GM23248 (cell line): ENCODE measurements around the gene BAD. TPM values are rescaled to one million over a fixed set of nuclear protein-coding genes. Genes with fewer than 3 reads are reported as not detected.
A peak's percentile ranks its signal among the peaks of the same experiment; 100 is the strongest.

ENCODE experiments used
- DNase-seq: peaks from one replicate; pipeline ENCODE4 v3.0.0-alpha.2; 2015
- H2AFZ ChIP-seq: fragments of 200-600 bp; sonication (generic); 2 replicates; pipeline ENCODE4 v1.6.1; 2016; ENCODE audit warnings: antibody characterized with exemption
- H3F3A ChIP-seq: fragments of 200-600 bp; sonication (generic); 2 replicates; pipeline ENCODE4 v1.6.1; 2016; ENCODE audit warnings: mild to moderate bottlenecking, antibody characterized with exemption, mixed run types; ENCODE audit not compliant: insufficient read depth
- H3K27ac ChIP-seq: fragments of 200-600 bp; sonication (generic); 2 replicates; pipeline ENCODE4 v1.5.1; 2016; ENCODE audit warnings: mild to moderate bottlenecking
- H3K27me3 ChIP-seq: fragments of 200-600 bp; sonication (generic); replicated peaks from 2 replicates; pipeline ENCODE4 v1.6.1; 2016; ENCODE audit warnings: mild to moderate bottlenecking; ENCODE audit not compliant: insufficient read depth
- H3K36me3 ChIP-seq: fragments of 200-600 bp; sonication (generic); 2 replicates; pipeline ENCODE4 v1.6.1; 2016; ENCODE audit warnings: low read depth, mild to moderate bottlenecking
- H3K4me1 ChIP-seq: fragments of 200-600 bp; sonication (generic); 2 replicates; pipeline ENCODE4 v1.6.1; 2016; ENCODE audit warnings: mild to moderate bottlenecking; ENCODE audit not compliant: insufficient read depth
- H3K4me2 ChIP-seq: fragments of 200-600 bp; sonication (generic); one replicate; pipeline ENCODE4 v1.6.1; 2016; ENCODE audit warnings: mild to moderate bottlenecking; ENCODE audit not compliant: unreplicated experiment
- H3K4me3 ChIP-seq: fragments of 200-600 bp; sonication (generic); 2 replicates; pipeline ENCODE4 v1.5.1; 2016; ENCODE audit warnings: mild to moderate bottlenecking
- H3K79me2 ChIP-seq: fragments of 200-600 bp; sonication (generic); 2 replicates; pipeline ENCODE4 v1.6.1; 2016; ENCODE audit warnings: mild to moderate bottlenecking; ENCODE audit not compliant: insufficient read depth
- H3K9ac ChIP-seq: fragments of 200-600 bp; sonication (generic); 2 replicates; pipeline ENCODE4 v1.6.1; 2016; ENCODE audit warnings: mild to moderate bottlenecking
- H3K9me2 ChIP-seq: fragments of 200-600 bp; sonication (generic); 2 replicates; pipeline ENCODE4 v1.6.1; 2016; ENCODE audit warnings: mixed run types, mild to moderate bottlenecking, moderate library complexity; ENCODE audit not compliant: insufficient read depth
- H3K9me3 ChIP-seq: fragments of 200-600 bp; sonication (generic); one replicate; pipeline ENCODE4 v1.6.1; 2017; ENCODE audit warnings: low read depth
- H4K20me1 ChIP-seq: fragments of 200-600 bp; sonication (generic); 2 replicates; pipeline ENCODE4 v1.6.0; 2016; ENCODE audit not compliant: insufficient read depth
- EZH2 ChIP-seq: fragments of 200-600 bp; sonication (generic); IDR thresholded peaks from 2 replicates; pipeline ENCODE4 v1.6.1; 2018; ENCODE audit warnings: antibody characterized with exemption, mild to moderate bottlenecking; ENCODE audit not compliant: insufficient read depth, poor library complexity, severe bottlenecking
- EZH2phosphoT487 ChIP-seq: fragments of 200-600 bp; sonication (generic); IDR thresholded peaks from 2 replicates; pipeline ENCODE4 v1.6.1; 2018; ENCODE audit warnings: antibody characterized with exemption, moderate library complexity, mild to moderate bottlenecking, low read depth; ENCODE audit not compliant: insufficient read depth
- WGBS, 2 experiments: methylation state at CpG; one replicate each; pipeline ENCODE4 v1.1.6; 2015 to 2017; ENCODE audit warnings: low lambda C conversion rate in 2 of 2, low coverage in 1 of 2; ENCODE audit errors: missing lambda C conversion rate in 2 of 2; 5-methylcytosine and 5-hydroxymethylcytosine counted together
- in situ Hi-C: fragments of 300-500 bp; cut with MboI; formaldehyde crosslinking; loops from 2 replicates; pipeline ENCODE4 v1.15.0; 2020
- polyA plus RNA-seq: library from polyadenylated mRNA; unstranded; fragments of >200 nt; fragmentation: Nextera tagmentation; extraction: Ambion mirVana; gene quantifications from 2 replicates; pipeline ENCODE4 v1.2.1, GENCODE V29; 2016
- total RNA-seq: library from RNA; depleted of rRNA; stranded (reverse); fragments of >200 nt; shearing (Covaris generic); gene quantifications from 2 replicates; pipeline ENCODE4 v1.2.3, GENCODE V29; 2014

The BAD gene
- total and polyA plus RNA-seq, 2 experiments from 2014 or later = 146 to 170 TPM

DNA sequence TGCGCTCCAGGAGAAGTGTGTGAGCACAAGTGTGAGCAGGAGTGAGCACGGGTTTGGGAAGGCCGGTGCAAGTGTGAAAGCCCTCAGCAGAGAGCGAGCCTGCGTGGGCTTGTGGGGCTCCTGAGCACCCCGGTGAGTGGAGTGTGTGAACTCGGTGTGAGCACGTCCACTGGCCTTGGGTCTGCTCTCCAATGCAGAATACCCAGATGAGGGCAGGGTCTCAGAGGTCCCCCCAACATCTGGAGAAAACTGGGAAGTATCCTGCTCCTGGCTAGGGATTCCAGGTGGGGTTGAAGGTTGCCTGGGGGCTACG lies 22.1 kb upstream of the BAD start:
- peak overlapping the region; percentile 75 for H3K4me2 ChIP-seq
- H3K27me3 ChIP-seq = no peaks in the 10 kb centered on the region
- no peak for TF ChIP-seq EZH2phosphoT487
- no peak for TF ChIP-seq EZH2
- H3K9me3 ChIP-seq = no peaks in the 10 kb centered on the region
- 26 to 31% methylated on average over 9 of the region's 9 CpGs for WGBS, 2 experiments
- H3K27ac ChIP-seq = no peak overlapping the region
- H3K79me2 ChIP-seq = peaks cover 33% of the 10 kb centered on the region; the same call in 1 of the 2 replicates
- H3K9ac ChIP-seq = peak overlapping the region; percentile 79
- in situ Hi-C loops = no loop called here
- H3K36me3 ChIP-seq = no peaks in the 10 kb centered on the region
- H3K4me1 ChIP-seq = peaks cover 6% of the 10 kb centered on the region; the same call in 1 of the 2 replicates
- H3K4me3 ChIP-seq = peak overlapping the region; percentile 87
- H2AFZ ChIP-seq = peak overlapping the region; percentile 78
- no peaks in the 10 kb centered on the region for H3K9me2 ChIP-seq
- DNase-seq = no peak
- H4K20me1 ChIP-seq = no peaks in the 10 kb centered on the region
- 0 out of 2 replicates have a peak, but pooled peaks cover 11% of the 10 kb centered on the region for H3F3A ChIP-seq

DNA sequence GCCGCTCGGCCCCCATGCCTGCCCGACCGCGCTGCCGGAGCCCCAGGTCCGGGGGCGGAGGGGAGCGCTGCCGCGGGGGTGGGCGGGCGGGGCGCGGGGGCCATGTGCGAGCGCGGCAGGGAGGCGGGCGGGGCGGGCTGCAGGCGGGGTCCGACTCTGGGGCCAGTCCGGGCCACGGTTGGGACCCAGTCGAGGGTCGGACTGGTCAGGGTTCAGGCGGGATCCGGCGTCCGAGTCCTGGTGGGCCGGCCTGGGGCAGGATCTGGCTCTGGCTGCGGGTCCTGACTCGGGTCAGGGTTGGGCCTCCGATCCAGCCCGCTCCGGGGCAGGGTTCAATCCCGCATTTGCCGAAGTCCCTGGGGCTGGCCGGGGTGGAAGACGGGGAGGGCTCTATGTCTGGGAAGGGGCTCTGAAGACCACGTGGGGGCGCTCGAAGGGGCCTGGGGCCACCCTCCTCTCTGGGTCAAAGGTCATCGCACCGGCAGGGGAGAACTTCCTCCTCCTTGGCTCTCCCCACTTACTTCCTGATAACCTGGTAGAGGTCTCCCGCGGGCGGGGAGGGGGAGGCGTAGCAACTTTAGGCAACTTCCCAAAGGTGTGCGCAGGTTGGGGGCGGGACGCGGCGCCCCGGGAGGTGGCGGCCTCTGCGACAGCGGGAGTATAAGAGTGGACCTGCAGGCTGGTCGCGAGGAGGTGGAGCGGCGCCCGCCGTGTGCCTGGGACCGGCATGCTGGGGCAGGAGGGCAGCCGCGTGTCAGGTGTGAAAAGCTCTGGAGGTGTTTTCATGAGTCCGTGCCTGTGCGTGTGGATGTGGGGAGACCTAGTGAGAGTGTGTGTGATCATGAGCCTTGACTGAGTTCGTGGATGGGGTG lies 21.5 kb upstream of the BAD start:
- peaks cover 27% of the 10 kb centered on the region; the same call in 1 of the 2 replicates for H3K79me2 ChIP-seq

DNA sequence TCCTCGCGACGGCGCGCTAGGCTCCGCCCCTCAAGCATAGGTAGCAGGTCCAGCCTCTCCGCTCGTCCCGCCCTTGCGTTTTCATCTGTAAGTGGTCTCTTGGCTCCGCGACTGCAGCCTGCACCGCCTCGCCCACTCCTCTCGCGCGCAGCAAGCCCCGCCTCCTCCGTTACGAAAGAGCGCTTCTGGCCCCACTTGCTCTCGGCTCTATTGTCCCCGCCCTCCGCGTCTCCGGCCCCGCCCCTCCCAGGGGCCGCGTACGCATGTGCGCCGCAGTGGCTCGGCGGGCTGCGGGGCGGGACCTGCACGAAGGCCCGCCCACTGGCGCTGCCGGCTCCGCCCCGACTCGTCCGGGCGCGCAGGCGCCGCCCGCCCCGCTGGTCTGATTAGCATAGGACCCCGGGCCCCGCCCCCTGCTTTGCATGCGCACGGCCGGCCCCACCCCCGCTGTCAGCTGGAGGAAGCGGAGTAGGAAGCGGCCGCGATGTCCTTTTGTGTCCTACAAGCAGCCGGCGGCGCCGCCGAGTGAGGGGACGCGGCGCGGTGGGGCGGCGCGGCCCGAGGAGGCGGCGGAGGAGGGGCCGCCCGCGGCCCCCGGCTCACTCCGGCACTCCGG lies 20.7 kb upstream of the BAD start, which contains the start of gene ESRRA:
Gene ESRRA (plus strand): TSS at position 450 of the 616 bp plus-strand sequence. CDS start 1,656 bp downstream, outside the sequence.
- peak within 1 kb of the TSS; percentile 88 for H3K4me2 ChIP-seq
- H2AFZ ChIP-seq = peak within 1 kb of the TSS; percentile 78
- H3K27me3 ChIP-seq = no peaks in the 10 kb centered on the region
- 2 to 4% methylated on average over 32 to 51 of the region's 81 CpGs for WGBS, 2 experiments
- peak within 1 kb of the TSS; percentile 81 for H3K27ac ChIP-seq
- in situ Hi-C loops = no loop called here
- peak within 1 kb of the TSS; percentile 79 for H3K9ac ChIP-seq
- peak; percentile 100 for DNase-seq
- H3K4me1 ChIP-seq = peaks cover 10% of the 10 kb centered on the region
- H3K79me2 ChIP-seq = peaks cover 22% of the 10 kb centered on the region; the same call in 1 of the 2 replicates
- H4K20me1 ChIP-seq = no peaks in the 10 kb centered on the region
- H3F3A ChIP-seq = 0 out of 2 replicates have a peak, but pooled peaks cover 11% of the 10 kb centered on the region
- H3K9me3 ChIP-seq = no peaks in the 10 kb centered on the region
- H3K4me3 ChIP-seq = peak within 1 kb of the TSS; percentile 87
- TF ChIP-seq EZH2 (no peak), EZH2phosphoT487 (no peak)
- no peaks in the 10 kb centered on the region for H3K36me3 ChIP-seq
- no peaks in the 10 kb centered on the region for H3K9me2 ChIP-seq

More for the DNA sequence above, 21.5 kb upstream of the BAD start:
- H3K4me1 ChIP-seq = peaks cover 6% of the 10 kb centered on the region; the same call in 1 of the 2 replicates
- H3K9ac ChIP-seq = peak overlapping the region; percentile 79
- DNase-seq = peak; percentile 39
- peak overlapping the region; percentile 78 for H2AFZ ChIP-seq
- H3K36me3 ChIP-seq = no peaks in the 10 kb centered on the region
- WGBS, 2 experiments = 1% methylated on average over 24 to 67 of the region's 71 CpGs
- in situ Hi-C loops = no loop called here
- 0 out of 2 replicates have a peak, but pooled peaks cover 11% of the 10 kb centered on the region for H3F3A ChIP-seq
- peak overlapping the region; percentile 87 for H3K4me3 ChIP-seq
- H3K9me2 ChIP-seq = no peaks in the 10 kb centered on the region
- H3K9me3 ChIP-seq = no peaks in the 10 kb centered on the region
- TF ChIP-seq EZH2phosphoT487 = no peak
- no peak for TF ChIP-seq EZH2
- H4K20me1 ChIP-seq = no peaks in the 10 kb centered on the region
- no peak overlapping the region for H3K27ac ChIP-seq
- H3K27me3 ChIP-seq = no peaks in the 10 kb centered on the region
- peak overlapping the region; percentile 75 for H3K4me2 ChIP-seq

DNA sequence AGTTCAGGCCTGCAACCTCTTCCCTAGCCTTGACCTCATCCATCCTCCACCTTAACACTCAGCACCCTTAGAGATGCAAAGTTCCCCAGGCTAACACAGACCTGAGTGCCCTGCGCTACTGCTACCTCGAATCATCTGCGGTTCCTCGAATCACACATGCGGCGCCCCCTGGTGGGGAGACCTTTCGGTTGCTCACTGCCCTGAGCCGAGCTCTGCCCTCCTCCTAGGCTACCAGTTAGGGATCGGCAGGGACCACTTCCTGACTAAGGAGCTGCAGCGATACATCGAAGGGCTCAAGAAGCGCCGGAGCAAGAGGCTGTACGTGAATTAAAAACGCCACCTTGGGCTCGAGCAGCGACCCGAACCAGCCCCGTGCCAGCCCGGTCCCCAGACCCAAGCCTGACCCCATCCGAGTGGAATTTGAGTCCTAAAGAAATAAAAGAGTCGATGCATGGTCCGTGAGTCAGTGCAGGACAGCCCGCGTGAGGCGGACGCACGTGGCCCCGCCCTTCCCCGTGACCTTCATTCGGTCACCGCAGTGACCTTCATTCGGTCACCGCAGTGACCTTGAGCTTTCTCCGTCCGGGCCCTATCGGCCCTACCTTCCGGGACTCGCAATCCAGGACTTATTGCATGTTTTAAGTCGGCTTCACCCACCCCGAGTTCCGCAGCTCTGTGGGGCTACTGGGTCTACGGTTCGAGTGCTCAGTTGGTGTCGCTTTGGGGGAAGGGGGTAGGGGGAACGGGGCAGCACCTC lies 20.0 kb upstream of the BAD start:
- peak overlapping the region; percentile 76 for H2AFZ ChIP-seq
- peak overlapping the region; percentile 81 for H3K27ac ChIP-seq
- H3K36me3 ChIP-seq = no peaks in the 10 kb centered on the region
- in situ Hi-C loops = no loop called here
- no peaks in the 10 kb centered on the region for H3K9me2 ChIP-seq
- DNase-seq = peak; percentile 95
- peak overlapping the region; percentile 75 for H3K9ac ChIP-seq
- 2% methylated on average over 44 to 46 of the region's 46 CpGs for WGBS, 2 experiments
- no peaks in the 10 kb centered on the region for H4K20me1 ChIP-seq
- peaks cover 13% of the 10 kb centered on the region for H3K4me1 ChIP-seq
- no peak for TF ChIP-seq EZH2phosphoT487
- TF ChIP-seq EZH2 = no peak
- 0 out of 2 replicates have a peak, but pooled peaks cover 11% of the 10 kb centered on the region for H3F3A ChIP-seq
- H3K4me2 ChIP-seq = peak overlapping the region; percentile 88
- H3K9me3 ChIP-seq = no peaks in the 10 kb centered on the region
- H3K4me3 ChIP-seq = peak overlapping the region; percentile 87
- peaks cover 4% of the 10 kb centered on the region; the same call in 1 of the 2 replicates for H3K27me3 ChIP-seq
- H3K79me2 ChIP-seq = peaks cover 17% of the 10 kb centered on the region; the same call in 1 of the 2 replicates
